ENCODE data around the gene ZBTB46.
A peak's percentile ranks its signal among the peaks of the same experiment; 100 is the strongest.

Gene ZBTB46

GRCh38 chr20:63744574-63745423 is 86.3 kb downstream of the ZBTB46 start:
- DNase-seq = no peak

GRCh38 chr20:63744158-63744557 is 86.9 kb downstream of the ZBTB46 start:
- DNase-seq = no peak

GRCh38 chr20:63743210-63743970 is 87.7 kb downstream of the ZBTB46 start:
- no peak for DNase-seq

- no peak for DNase-seq
Measured at GRCh38 chr20:63742381-63743024, 88.6 kb downstream of the ZBTB46 start.

- no peak for DNase-seq
Measured at GRCh38 chr20:63741676-63742380, 89.2 kb downstream of the ZBTB46 start.

- peak in 1 of 3 donors; percentile 40 for DNase-seq
Measured at GRCh38 chr20:63741354-63741675, 89.7 kb downstream of the ZBTB46 start.

GRCh38 chr20:63740627-63741353 is 90.3 kb downstream of the ZBTB46 start:
- peak; percentile 68 to 82 (median 68) for DNase-seq

- DNase-seq = peak; percentile 47 to 78 (median 51)
Measured at GRCh38 chr20:63740070-63740626, 90.9 kb downstream of the ZBTB46 start.

- DNase-seq = peak; percentile 89 to 98 (median 96)
Measured at GRCh38 chr20:63739130-63740069, 91.7 kb downstream of the ZBTB46 start, which contains the start of gene SLC2A4RG. Gene SLC2A4RG (plus strand): TSS chr20:63739776. CDS start chr20:63739913, 137 bp downstream.

- peak in 2 of 3 donors; percentile 43 to 62 for DNase-seq
Measured at GRCh38 chr20:63738687-63739129, 92.4 kb downstream of the ZBTB46 start.

GRCh38 chr20:63737945-63738686 is 92.9 kb downstream of the ZBTB46 start:
- DNase-seq = peak in 2 of 3 donors; percentile 13 to 36

- DNase-seq = no peak
Measured at GRCh38 chr20:63737695-63737944, 93.4 kb downstream of the ZBTB46 start.

- peak in 1 of 3 donors; percentile 9 for DNase-seq
Measured at GRCh38 chr20:63736893-63737694, 94.0 kb downstream of the ZBTB46 start.

GRCh38 chr20:63735859-63736718 is 95.0 kb downstream of the ZBTB46 start, which contains the start of gene LIME1:
Gene LIME1 (plus strand): TSS chr20:63736664. CDS start chr20:63737550, 886 bp downstream.
- DNase-seq = peak in 1 of 3 donors; percentile 16

GRCh38 chr20:63734946-63735858 is 95.9 kb downstream of the ZBTB46 start:
- DNase-seq = no peak

- no peak for DNase-seq
Measured at GRCh38 chr20:63734111-63734945, 96.7 kb downstream of the ZBTB46 start.

Measured in suppressor macrophage treated with lipopolysaccharide for 1 hour (primary cell).